Stimulated activated naive CD8-positive, alpha-beta T cell treated with anti-CD3 and anti-CD28 coated beads, Interleukin-15, Interleukin-2, amounts not matched to agents 100 U/mL and 50 U/mL, for 24 hours (primary cell): ENCODE data around the gene C6orf58.

ENCODE experiments used
- ATAC-seq: fragments of 150-1000 bp; cut with Tn5 transposase; one replicate; pipeline ENCODE4 v1.10.0; 2021
- DNase-seq: peaks from one replicate; pipeline ENCODE4 v3.0.0; 2021

C6orf58 gene

GRCh38 chr6:127576874-127577273, at the start of gene C6orf58:
Gene C6orf58, plus strand, starts transcription at chr6:127577174. Its CDS starts 12 bp downstream, at chr6:127577186.
- ATAC-seq (no peak), DNase-seq (no peak)

- no peak for ATAC-seq
- no peak for DNase-seq
Measured at GRCh38 chr6:127533011-127533410, 44.0 kb upstream of the C6orf58 start.

- ATAC-seq (no peak), DNase-seq (no peak)
Measured at GRCh38 chr6:127533736-127534135, 43.2 kb upstream of the C6orf58 start.

GRCh38 chr6:127538750-127539264, 38.2 kb upstream of the C6orf58 start:
- no peak for DNase-seq
- no peak for ATAC-seq

- no peak for ATAC-seq
- no peak for DNase-seq
Measured at GRCh38 chr6:127539272-127539671, 37.7 kb upstream of the C6orf58 start.

- peak; percentile 32 for ATAC-seq
Measured at GRCh38 chr6:127547215-127547614, 29.8 kb upstream of the C6orf58 start.

GRCh38 chr6:127547904-127548649, 28.9 kb upstream of the C6orf58 start:
- DNase-seq (no peak), ATAC-seq (no peak)

More at GRCh38 chr6:127547215-127547614, 29.8 kb upstream of the C6orf58 start:
- DNase-seq, result no peak

GRCh38 chr6:127550403-127550802, 26.6 kb upstream of the C6orf58 start:
- DNase-seq (no peak), ATAC-seq (no peak)

GRCh38 chr6:127554435-127555006, 22.5 kb upstream of the C6orf58 start:
- ATAC-seq (no peak), DNase-seq (peak; percentile 11)

GRCh38 chr6:127561660-127562059, 15.3 kb upstream of the C6orf58 start:
- no peak for ATAC-seq
- DNase-seq, result no peak

- ATAC-seq (no peak), DNase-seq (no peak)
Measured at GRCh38 chr6:127564761-127565160, 12.2 kb upstream of the C6orf58 start.

GRCh38 chr6:127566119-127566518, 10.9 kb upstream of the C6orf58 start:
- no peak for DNase-seq

GRCh38 chr6:127566651-127567050, 10.3 kb upstream of the C6orf58 start:
- DNase-seq (no peak), ATAC-seq (no peak)

More at GRCh38 chr6:127566119-127566518, 10.9 kb upstream of the C6orf58 start:
- no peak for ATAC-seq

GRCh38 chr6:127567476-127567875, 9.5 kb upstream of the C6orf58 start:
- no peak for ATAC-seq
- no peak for DNase-seq

- ATAC-seq, result peak; percentile 80
- no peak for DNase-seq
Measured at GRCh38 chr6:127570739-127571389, 6.1 kb upstream of the C6orf58 start.

- DNase-seq, result no peak
- ATAC-seq, result peak; percentile 46
Measured at GRCh38 chr6:127578900-127579299, 1.9 kb downstream of the C6orf58 start.

- DNase-seq (no peak), ATAC-seq (peak; percentile 28)
Measured at GRCh38 chr6:127581576-127581975, 4.6 kb downstream of the C6orf58 start.

GRCh38 chr6:127582777-127583462, 5.9 kb downstream of the C6orf58 start:
- no peak for DNase-seq
- no peak for ATAC-seq

- DNase-seq, result no peak
- no peak for ATAC-seq
Measured at GRCh38 chr6:127585123-127585522, 8.1 kb downstream of the C6orf58 start.

- ATAC-seq (no peak), DNase-seq (no peak)
Measured at GRCh38 chr6:127586372-127586771, 9.4 kb downstream of the C6orf58 start.

GRCh38 chr6:127587875-127588274, 10.9 kb downstream of the C6orf58 start:
- no peak for DNase-seq
- ATAC-seq, result no peak

- DNase-seq, result no peak
- no peak for ATAC-seq
Measured at GRCh38 chr6:127589135-127589534, 12.2 kb downstream of the C6orf58 start.
